IMR-90 (cell line): ENCODE results near the gene BLOC1S5.

Experiments
- CEBPB ChIP-seq: IDR thresholded peaks from 2 replicates; pipeline ENCODE4 v1.6.1; 2012; ENCODE audit warnings: low read depth, low read length, improper control_type of control experiment
- CHD1 ChIP-seq: IDR thresholded peaks from 2 replicates; pipeline ENCODE4 v1.6.1; 2012; ENCODE audit warnings: low read depth, low read length, improper control_type of control experiment
- CTCF ChIP-seq: conservative IDR thresholded peaks from 2 replicates; pipeline ENCODE4 v1.5.1; 2012; ENCODE audit warnings: mild to moderate bottlenecking, low read depth, low read length, improper control_type of control experiment
- MAFK ChIP-seq: IDR thresholded peaks from 2 replicates; pipeline ENCODE4 v1.6.1; 2012; ENCODE audit warnings: low read depth, low read length, improper control_type of control experiment
- MXI1 ChIP-seq: IDR thresholded peaks from 2 replicates; pipeline ENCODE4 v1.6.1; 2012; ENCODE audit warnings: low read depth, mild to moderate bottlenecking, low read length, moderate library complexity, borderline replicate concordance
- POLR2A ChIP-seq: IDR thresholded peaks from 2 replicates; pipeline ENCODE4 v1.6.1; 2012; ENCODE audit warnings: mild to moderate bottlenecking, low read depth, low read length
- RAD21 ChIP-seq: IDR thresholded peaks from 2 replicates; pipeline ENCODE4 v1.6.1; 2012; ENCODE audit warnings: low read length, improper control_type of control experiment
- RCOR1 ChIP-seq: IDR thresholded peaks from 2 replicates; pipeline ENCODE4 v1.6.1; 2012; ENCODE audit warnings: mild to moderate bottlenecking, low read length, improper control_type of control experiment; ENCODE audit not compliant: insufficient replicate concordance
- SMC3 ChIP-seq: fragments of 150-350 bp; IDR thresholded peaks from 2 replicates; pipeline ENCODE4 v1.6.1; 2016; ENCODE audit warnings: low read depth, mild to moderate bottlenecking, antibody characterized with exemption, low read length, moderate library complexity

- TF ChIP-seq RAD21 (no peak), POLR2A (no peak), CTCF (no peak), CEBPB (no peak), SMC3 (no peak), CHD1 (no peak), MAFK (no peak), MXI1 (no peak), RCOR1 (no peak)
Measured at GRCh38 chr6:7991536-7991935, 72.7 kb downstream of the BLOC1S5 start.
